Muscle of back (tissue), 13 donors: Measurements from ENCODE around the gene TCEAL5. TPM values are rescaled to one million over a fixed set of nuclear protein-coding genes. Genes with fewer than 3 reads are reported as not detected.
"Not testable (repeated sequence)": the region's sequence is repeated elsewhere in the genome, so short reads cannot be mapped to it uniquely, and the experiment has no call there.

Experiments
- DNase-seq, 3 donors: peaks; one replicate each; pipeline versions ENCODE4 v3.0.0 to v3.0.0-alpha.2; 2013
- long read RNA-seq, 9 donors: transcript quantifications; one replicate each; lab custom pipeline, GENCODE V29; 2026
- polyA plus RNA-seq, 10 donors: library from polyadenylated mRNA; unstranded; fragments of 120-200 nt; gene quantifications; one replicate each; pipeline ENCODE4 v1.2.1, GENCODE V29; 2013; ENCODE audit not compliant: insufficient read length in 10 of 10

TCEAL5 gene
- polyA plus RNA-seq = 1 to 10 TPM; 4.9 to 9.0 (median 6.6) TPM
- long read RNA-seq, donor 1, transcript TCEAL5-201 (3 exons, 1,168 nt) = major isoform, 7 of 7 reads
- long read RNA-seq, donor 1, partial matches to known transcripts = 0 of 7 reads
- long read RNA-seq, donor 1, other reads (novel, unspliced or antisense) = 0 of 7 reads
- long read RNA-seq, donor 2, partial matches to known transcripts = 616 of 820 reads
- long read RNA-seq, donor 2, other reads (novel, unspliced or antisense) = 201 of 820 reads
- long read RNA-seq, donor 3 = 0 reads
- long read RNA-seq, donor 4, partial matches to known transcripts = 749 of 935 reads
- long read RNA-seq, donor 4, other reads (novel, unspliced or antisense) = 183 of 935 reads
- long read RNA-seq, donor 5, partial matches to known transcripts = 753 of 1,112 reads
- long read RNA-seq, donor 5, other reads (novel, unspliced or antisense) = 355 of 1,112 reads
- long read RNA-seq, donor 6, partial matches to known transcripts = 526 of 626 reads
- long read RNA-seq, donor 6, other reads (novel, unspliced or antisense) = 97 of 626 reads
- long read RNA-seq, donor 7, partial matches to known transcripts = 232 of 246 reads
- long read RNA-seq, donor 7, other reads (novel, unspliced or antisense) = 11 of 246 reads
- long read RNA-seq, donor 8, partial matches to known transcripts = 488 of 523 reads
- long read RNA-seq, donor 8, other reads (novel, unspliced or antisense) = 33 of 523 reads
- long read RNA-seq, donor 9 = 0 reads

- peak in 2 of 3 donors; percentile 59 to 68 for DNase-seq
Measured at GRCh38 chrX:103276581-103277002, at the start of gene TCEAL5. TCEAL5 (minus strand) TSS chrX:103276750; CDS start chrX:103274563, 2,187 bp downstream.

GRCh38 chrX:103311399-103311780 lies 34.8 kb upstream of the TCEAL5 start:
- peak in 2 of 3 donors; percentile 12 to 22 for DNase-seq

GRCh38 chrX:103310555-103311398 lies 34.2 kb upstream of the TCEAL5 start, which contains the start of gene BEX2:
BEX2 (minus strand) TSS chrX:103310990; CDS start chrX:103309976, 1,014 bp downstream.
- peak; percentile 22 to 49 (median 49) for DNase-seq

- DNase-seq = peak in 1 of 3 donors; percentile 0
Measured at GRCh38 chrX:103309860-103310554, 33.5 kb upstream of the TCEAL5 start.

GRCh38 chrX:103305666-103306065 lies 29.1 kb upstream of the TCEAL5 start:
- not testable (repeated sequence) for DNase-seq

GRCh38 chrX:103304705-103305104 lies 28.2 kb upstream of the TCEAL5 start:
- no peak for DNase-seq

- no peak for DNase-seq
Measured at GRCh38 chrX:103293118-103293517, 16.6 kb upstream of the TCEAL5 start.

GRCh38 chrX:103279624-103280023 lies 3.1 kb upstream of the TCEAL5 start:
- no peak for DNase-seq

GRCh38 chrX:103275947-103276567 lies 493 bp downstream of the TCEAL5 start:
- peak in 2 of 3 donors; percentile 5 to 26 for DNase-seq

GRCh38 chrX:103274284-103274683 lies 2.3 kb downstream of the TCEAL5 start:
- DNase-seq = no peak

- DNase-seq = no peak
Measured at GRCh38 chrX:103258275-103258674, 18.3 kb downstream of the TCEAL5 start.

- no peak for DNase-seq
Measured at GRCh38 chrX:103256651-103257050, 19.9 kb downstream of the TCEAL5 start.

- peak; percentile 83 to 92 (median 87) for DNase-seq
Measured at GRCh38 chrX:103254921-103255493, 21.5 kb downstream of the TCEAL5 start, which contains the start of gene TCEAL8. TCEAL8 (minus strand) TSS chrX:103255155; CDS start chrX:103253979, 1,176 bp downstream.

GRCh38 chrX:103254171-103254824 lies 22.3 kb downstream of the TCEAL5 start:
- peak; percentile 29 to 87 (median 55) for DNase-seq

GRCh38 chrX:103253608-103254007 lies 22.9 kb downstream of the TCEAL5 start:
- peak in 2 of 3 donors; percentile 3 to 28 for DNase-seq

GRCh38 chrX:103250977-103251376 lies 25.6 kb downstream of the TCEAL5 start:
- DNase-seq = no peak

GRCh38 chrX:103249805-103250204 lies 26.7 kb downstream of the TCEAL5 start:
- no peak for DNase-seq

GRCh38 chrX:103248553-103248952 lies 28.0 kb downstream of the TCEAL5 start:
- DNase-seq = peak in 2 of 3 donors; percentile 7 to 25

- DNase-seq = no peak
Measured at GRCh38 chrX:103240155-103240554, 36.4 kb downstream of the TCEAL5 start.
